ENCODE results near the gene ARHGAP6.

Gene ARHGAP6

DNA sequence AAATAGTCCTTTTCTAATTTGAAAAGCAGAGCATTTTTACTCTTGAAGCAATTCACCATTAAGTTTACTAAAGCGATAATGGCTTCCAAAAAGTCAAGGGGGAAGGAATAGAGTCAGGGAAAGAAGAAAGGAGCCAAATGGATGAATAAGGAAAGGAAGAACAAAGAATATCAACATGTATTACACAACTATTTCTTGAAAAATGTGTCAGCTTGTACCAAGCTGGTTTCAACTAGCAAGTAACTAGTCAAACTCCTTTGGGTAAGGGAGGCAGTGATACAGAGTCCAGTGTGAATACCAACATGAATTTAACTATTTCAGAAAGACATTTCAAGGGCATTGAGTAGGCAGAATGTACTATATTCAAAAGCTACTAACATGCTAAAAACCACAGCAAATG lies 112.1 kb downstream of the ARHGAP6 start:
- no peaks in the 10 kb centered on the region for H3K4me1 Mint-ChIP-seq
- H3K27ac Mint-ChIP-seq = no peak overlapping the region
- no peak for TF ChIP-seq CTCF (IDR thresholded peaks at IDR 0.05)
- H3K4me3 Mint-ChIP-seq = no peak overlapping the region
- peaks cover 3% of the 10 kb centered on the region for H3K27me3 Mint-ChIP-seq (ENCODE audit: low read depth, poor library complexity)
- H3K9me3 Mint-ChIP-seq = peaks cover 36% of the 10 kb centered on the region
- no peaks in the 10 kb centered on the region for H3K36me3 Mint-ChIP-seq (ENCODE audit: low read depth)
- no peak for DNase-seq

DNA sequence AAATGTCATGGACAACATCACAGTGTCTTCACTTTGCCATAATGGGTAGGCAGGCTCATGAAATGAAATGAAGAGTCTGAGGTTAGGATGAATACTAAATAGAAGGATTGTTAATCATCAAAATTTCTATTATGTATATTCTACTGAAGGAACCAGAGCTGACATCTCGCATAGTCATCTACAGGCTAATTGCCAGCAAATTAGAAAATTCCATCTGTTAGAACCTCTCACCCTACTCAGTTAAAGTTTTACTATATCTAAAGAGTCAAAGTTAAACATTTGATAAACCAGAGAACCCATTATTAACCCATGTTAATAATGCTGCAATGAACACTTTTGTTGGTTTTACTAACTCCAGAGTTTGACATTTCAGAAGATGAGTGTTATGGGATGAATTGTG lies 114.6 kb downstream of the ARHGAP6 start:
- peaks cover 32% of the 10 kb centered on the region for H3K9me3 Mint-ChIP-seq
- peaks cover 3% of the 10 kb centered on the region for H3K27me3 Mint-ChIP-seq (ENCODE audit: low read depth, poor library complexity)
- H3K27ac Mint-ChIP-seq = no peak overlapping the region
- DNase-seq = no peak
- no peaks in the 10 kb centered on the region for H3K36me3 Mint-ChIP-seq (ENCODE audit: low read depth)
- no peak for TF ChIP-seq CTCF (IDR thresholded peaks at IDR 0.05)
- H3K4me3 Mint-ChIP-seq = no peak overlapping the region
- no peaks in the 10 kb centered on the region for H3K4me1 Mint-ChIP-seq

DNA sequence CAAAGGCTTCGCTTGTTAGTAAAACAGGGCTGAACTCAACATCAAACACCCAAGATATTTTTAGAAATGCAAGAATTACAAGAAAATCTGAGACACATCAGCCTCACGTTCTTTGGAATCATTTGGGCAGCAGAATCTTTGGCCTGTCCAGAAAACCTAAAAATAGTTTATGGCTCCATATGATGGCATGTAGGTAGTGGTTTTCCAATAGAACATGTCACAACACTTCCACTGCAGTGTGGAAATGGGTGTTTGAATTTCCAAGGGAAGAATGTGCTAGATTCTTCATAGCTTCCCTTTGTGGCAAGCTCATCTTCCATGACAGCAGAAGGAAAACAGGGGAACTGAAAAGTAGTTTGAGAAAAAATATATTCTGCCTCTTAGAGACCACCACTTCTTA lies 118.8 kb downstream of the ARHGAP6 start:
- Mint-ChIP-seq H3K4me3 (no peak overlapping the region), H3K9me3 (peaks cover 27% of the 10 kb centered on the region), H3K27me3 (ENCODE audit: low read depth, poor library complexity) (no peaks in the 10 kb centered on the region), H3K4me1 (no peaks in the 10 kb centered on the region), H3K36me3 (ENCODE audit: low read depth) (no peaks in the 10 kb centered on the region), H3K27ac (no peak overlapping the region)
- no peak for TF ChIP-seq CTCF (IDR thresholded peaks at IDR 0.05)
- no peak for DNase-seq

GRCh38 chrX:11543249-11543648 lies 122.5 kb downstream of the ARHGAP6 start:
- H3K4me3 Mint-ChIP-seq = no peak overlapping the region
- no peaks in the 10 kb centered on the region for H3K4me1 Mint-ChIP-seq
- H3K27ac Mint-ChIP-seq = no peak overlapping the region
- H3K27me3 Mint-ChIP-seq (ENCODE audit: low read depth, poor library complexity) = peaks cover 5% of the 10 kb centered on the region
- no peak for TF ChIP-seq CTCF (IDR thresholded peaks at IDR 0.05)
- no peak for DNase-seq
- peaks cover 19% of the 10 kb centered on the region for H3K9me3 Mint-ChIP-seq
- no peaks in the 10 kb centered on the region for H3K36me3 Mint-ChIP-seq (ENCODE audit: low read depth)

DNA sequence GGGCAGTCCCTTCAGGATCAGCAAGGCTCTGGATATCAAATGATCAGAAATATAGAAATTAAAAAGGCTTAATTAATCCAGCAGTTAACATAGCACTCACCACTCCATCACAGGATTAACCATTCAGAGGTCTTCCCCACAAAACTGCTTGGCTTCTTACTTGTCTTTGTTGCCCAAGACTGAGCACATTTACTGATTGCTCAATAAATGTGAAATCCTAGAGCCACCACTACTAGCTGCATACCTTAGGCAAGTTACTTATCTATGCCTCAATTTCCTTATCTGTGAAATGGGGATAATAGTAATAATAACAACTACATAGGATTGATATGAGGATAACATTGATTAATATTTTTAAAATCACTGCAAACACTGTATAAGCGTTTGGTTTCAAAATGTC lies 124.2 kb downstream of the ARHGAP6 start:
- H3K4me3 Mint-ChIP-seq = no peak overlapping the region
- H3K27me3 Mint-ChIP-seq (ENCODE audit: low read depth, poor library complexity) = peaks cover 9% of the 10 kb centered on the region
- peaks cover 18% of the 10 kb centered on the region for H3K9me3 Mint-ChIP-seq
- no peak for DNase-seq
- H3K36me3 Mint-ChIP-seq (ENCODE audit: low read depth) = no peaks in the 10 kb centered on the region
- H3K4me1 Mint-ChIP-seq = no peaks in the 10 kb centered on the region
- H3K27ac Mint-ChIP-seq = no peak overlapping the region
- TF ChIP-seq CTCF (IDR thresholded peaks at IDR 0.05) = no peak

DNA sequence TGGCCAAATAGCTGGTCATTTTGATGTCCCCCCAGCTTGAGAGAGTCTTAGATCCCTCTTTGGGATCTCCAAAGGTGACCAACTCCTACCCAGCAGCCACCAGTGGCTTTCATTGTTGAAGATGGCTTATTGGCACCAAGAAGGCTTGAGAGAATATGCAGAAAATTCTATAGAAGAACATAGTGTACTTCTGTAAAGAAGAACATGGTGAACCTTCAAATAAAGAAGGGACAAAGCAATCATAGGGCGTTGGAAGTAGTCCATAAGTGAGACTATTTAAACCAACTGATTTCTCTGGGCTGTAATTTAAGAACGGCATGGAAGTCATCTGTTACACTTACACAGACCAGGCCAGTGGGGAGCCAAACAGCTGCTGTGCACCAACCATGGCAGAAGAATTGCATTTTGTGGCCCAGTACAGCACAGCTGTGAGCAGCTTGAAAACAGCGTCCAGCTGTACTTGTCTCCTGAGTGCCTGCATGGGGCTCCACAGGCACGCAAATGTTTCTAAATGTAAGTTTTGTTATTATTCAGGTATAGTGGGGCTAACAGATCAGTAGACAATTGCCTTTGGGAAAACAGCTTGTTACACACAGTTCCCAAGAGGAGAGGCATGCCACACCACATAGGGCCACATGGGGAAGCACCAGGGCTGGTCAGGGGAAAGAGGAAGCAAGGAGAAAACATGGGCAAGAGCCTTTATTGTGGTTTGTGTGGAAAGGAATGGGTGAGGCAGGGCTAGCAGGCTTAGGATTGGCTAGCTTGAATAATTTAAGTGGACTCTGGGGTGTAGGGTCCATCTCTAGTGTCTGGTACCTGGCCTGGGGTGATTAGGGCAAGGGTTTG lies 125.0 kb downstream of the ARHGAP6 start:
- Mint-ChIP-seq H3K4me3 (no peak overlapping the region), H3K27ac (no peak overlapping the region), H3K9me3 (peaks cover 19% of the 10 kb centered on the region), H3K27me3 (ENCODE audit: low read depth, poor library complexity) (peaks cover 13% of the 10 kb centered on the region), H3K4me1 (no peaks in the 10 kb centered on the region), H3K36me3 (ENCODE audit: low read depth) (no peaks in the 10 kb centered on the region)
- no peak for TF ChIP-seq CTCF (IDR thresholded peaks at IDR 0.05)
- no peak for DNase-seq
